ENCODE measurements around the gene OR2W3.
A peak's percentile ranks its signal among the peaks of the same experiment; 100 is the strongest.

OR2W3 gene

GRCh38 chr1:247857985-247858619, 37.3 kb upstream of the OR2W3 start:
- TF ChIP-seq, protein P1, sequence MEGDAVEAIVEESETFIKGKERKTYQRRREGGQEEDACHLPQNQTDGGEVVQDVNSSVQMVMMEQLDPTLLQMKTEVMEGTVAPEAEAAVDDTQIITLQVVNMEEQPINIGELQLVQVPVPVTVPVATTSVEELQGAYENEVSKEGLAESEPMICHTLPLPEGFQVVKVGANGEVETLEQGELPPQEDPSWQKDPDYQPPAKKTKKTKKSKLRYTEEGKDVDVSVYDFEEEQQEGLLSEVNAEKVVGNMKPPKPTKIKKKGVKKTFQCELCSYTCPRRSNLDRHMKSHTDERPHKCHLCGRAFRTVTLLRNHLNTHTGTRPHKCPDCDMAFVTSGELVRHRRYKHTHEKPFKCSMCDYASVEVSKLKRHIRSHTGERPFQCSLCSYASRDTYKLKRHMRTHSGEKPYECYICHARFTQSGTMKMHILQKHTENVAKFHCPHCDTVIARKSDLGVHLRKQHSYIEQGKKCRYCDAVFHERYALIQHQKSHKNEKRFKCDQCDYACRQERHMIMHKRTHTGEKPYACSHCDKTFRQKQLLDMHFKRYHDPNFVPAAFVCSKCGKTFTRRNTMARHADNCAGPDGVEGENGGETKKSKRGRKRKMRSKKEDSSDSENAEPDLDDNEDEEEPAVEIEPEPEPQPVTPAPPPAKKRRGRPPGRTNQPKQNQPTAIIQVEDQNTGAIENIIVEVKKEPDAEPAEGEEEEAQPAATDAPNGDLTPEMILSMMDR (IDR thresholded peaks at IDR 0.05; ENCODE audit: extremely low read depth, missing control alignments) = no peak

GRCh38 chr1:247862756-247863155, 32.6 kb upstream of the OR2W3 start:
- no peak for DNase-seq (ENCODE audit: low spot score)
- TF ChIP-seq, protein P1 (IDR thresholded peaks at IDR 0.05; ENCODE audit: extremely low read depth, missing control alignments) = no peak

More at GRCh38 chr1:247857985-247858619, 37.3 kb upstream of the OR2W3 start:
- peak; percentile 21 for DNase-seq (ENCODE audit: low spot score)

DNA sequence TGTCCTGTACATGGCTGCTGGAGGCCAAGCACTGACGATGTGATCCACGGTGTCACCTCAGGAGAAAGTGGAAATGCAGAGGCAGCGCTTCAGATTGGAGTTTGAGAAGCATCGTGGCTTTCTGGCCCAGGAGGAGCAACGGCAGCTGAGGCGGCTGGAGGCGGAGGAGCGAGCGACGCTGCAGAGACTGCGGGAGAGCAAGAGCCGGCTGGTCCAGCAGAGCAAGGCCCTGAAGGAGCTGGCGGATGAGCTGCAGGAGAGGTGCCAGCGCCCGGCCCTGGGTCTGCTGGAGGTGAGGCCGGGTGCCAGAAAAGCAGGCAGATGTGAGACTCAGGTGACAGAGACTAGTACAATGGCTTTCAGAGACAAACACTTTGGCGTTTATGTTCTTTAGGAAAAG, 30.7 kb upstream of the OR2W3 start:
- TF ChIP-seq, protein P1 (IDR thresholded peaks at IDR 0.05; ENCODE audit: extremely low read depth, missing control alignments) = no peak
- DNase-seq (ENCODE audit: low spot score) = no peak

- DNase-seq (ENCODE audit: low spot score) = no peak
- TF ChIP-seq, protein P1 (IDR thresholded peaks at IDR 0.05; ENCODE audit: extremely low read depth, missing control alignments) = no peak
Observed at GRCh38 chr1:247865416-247865815, 30.0 kb upstream of the OR2W3 start.

GRCh38 chr1:247883346-247883745, 12.0 kb upstream of the OR2W3 start:
- TF ChIP-seq, protein P1 (IDR thresholded peaks at IDR 0.05; ENCODE audit: extremely low read depth, missing control alignments) = no peak

GRCh38 chr1:247884797-247885413, 10.5 kb upstream of the OR2W3 start:
- TF ChIP-seq, protein P1 (IDR thresholded peaks at IDR 0.05; ENCODE audit: extremely low read depth, missing control alignments) = no peak
- no peak for DNase-seq (ENCODE audit: low spot score)

More at GRCh38 chr1:247883346-247883745, 12.0 kb upstream of the OR2W3 start:
- no peak for DNase-seq (ENCODE audit: low spot score)

GRCh38 chr1:247895976-247896375, 589 bp downstream of the OR2W3 start:
- TF ChIP-seq, protein P1 (IDR thresholded peaks at IDR 0.05; ENCODE audit: extremely low read depth, missing control alignments) = no peak
- no peak for DNase-seq (ENCODE audit: low spot score)

Data from GM20000 (cell line).